KG1 (cell line): ENCODE data around the gene AMOTL1.

Experiments
- DNase-seq: peaks from one replicate; lab custom pipeline; 2025; lab: John Stamatoyannopoulos, UW

The AMOTL1 gene

GRCh38 chr11:94854770-94855633 lies 86.8 kb downstream of the AMOTL1 start:
- DNase-seq, result no peak

GRCh38 chr11:94855666-94856065 lies 87.5 kb downstream of the AMOTL1 start:
- no peak for DNase-seq

DNA sequence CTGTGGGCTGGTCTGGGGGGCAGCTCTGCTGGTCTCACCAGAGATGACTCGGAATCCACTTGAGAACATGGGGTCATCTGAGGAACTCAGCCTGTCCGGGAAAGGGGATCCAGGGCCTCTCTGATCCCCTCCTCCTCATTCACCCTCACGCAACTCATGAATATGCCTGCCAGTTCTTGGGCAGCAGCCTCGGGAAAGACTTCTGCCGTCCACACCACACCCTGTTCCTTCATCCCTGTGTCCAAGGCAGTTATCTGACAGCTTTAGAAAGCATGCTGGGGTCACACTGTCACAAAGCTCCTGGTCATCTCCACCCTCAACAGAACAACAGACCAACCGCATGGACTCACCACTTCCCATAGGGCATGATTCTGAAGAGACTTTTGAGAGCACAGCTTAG lies 88.3 kb downstream of the AMOTL1 start:
- no peak for DNase-seq

DNA sequence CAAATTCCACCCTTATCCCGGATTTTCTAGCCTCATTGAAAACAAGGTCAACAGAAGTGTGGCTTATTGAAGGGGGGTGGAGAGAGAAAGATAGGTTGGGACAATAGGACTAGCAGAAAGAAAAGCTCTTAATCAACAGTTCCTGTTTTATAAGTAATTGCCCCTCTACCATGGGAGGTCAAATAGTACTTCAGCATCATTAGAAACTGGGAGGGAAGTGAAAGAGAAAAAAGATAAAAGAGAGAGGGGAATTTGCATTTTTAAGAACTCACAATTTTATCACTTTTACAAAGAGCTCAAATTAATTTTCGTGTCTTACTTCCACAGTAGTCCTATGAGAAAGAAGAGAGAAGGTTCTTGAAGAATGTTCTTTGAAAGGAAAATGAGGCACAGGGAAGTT lies 89.2 kb downstream of the AMOTL1 start:
- no peak for DNase-seq

DNA sequence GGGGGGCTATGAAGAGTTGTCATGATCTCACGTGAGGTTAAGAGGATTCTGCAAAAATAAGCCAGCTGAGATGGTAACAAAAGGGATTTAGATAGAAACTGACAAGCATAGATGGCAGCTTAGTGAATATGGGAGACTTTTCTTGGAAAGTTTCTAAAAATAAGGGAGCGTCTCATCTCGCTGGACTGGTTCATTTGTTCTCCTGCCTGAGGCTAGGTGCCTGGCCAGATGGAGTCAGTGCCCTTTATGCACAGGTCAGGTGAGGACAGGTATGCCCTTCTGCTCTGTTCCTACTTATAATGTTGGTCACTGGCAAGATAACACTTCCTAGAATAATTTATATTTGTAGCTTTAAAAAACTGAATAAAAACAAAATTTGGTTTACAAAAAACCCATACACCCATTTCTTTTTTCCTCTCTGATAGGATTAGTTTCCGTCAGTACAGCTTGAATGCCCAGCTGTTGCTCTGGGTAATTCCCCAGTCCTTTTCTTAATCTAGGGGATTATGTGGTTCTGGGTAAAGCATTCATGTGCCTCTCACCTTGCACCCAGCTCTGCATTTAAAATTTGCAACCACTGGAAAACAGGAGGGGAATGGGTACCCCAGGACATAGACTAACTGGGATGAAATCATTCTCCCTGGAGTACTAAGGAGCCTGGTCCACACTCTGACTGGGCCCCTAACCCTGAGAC lies 90.0 kb downstream of the AMOTL1 start:
- no peak for DNase-seq

- DNase-seq, result no peak
Measured at GRCh38 chr11:94860333-94860732, 92.2 kb downstream of the AMOTL1 start.

DNA sequence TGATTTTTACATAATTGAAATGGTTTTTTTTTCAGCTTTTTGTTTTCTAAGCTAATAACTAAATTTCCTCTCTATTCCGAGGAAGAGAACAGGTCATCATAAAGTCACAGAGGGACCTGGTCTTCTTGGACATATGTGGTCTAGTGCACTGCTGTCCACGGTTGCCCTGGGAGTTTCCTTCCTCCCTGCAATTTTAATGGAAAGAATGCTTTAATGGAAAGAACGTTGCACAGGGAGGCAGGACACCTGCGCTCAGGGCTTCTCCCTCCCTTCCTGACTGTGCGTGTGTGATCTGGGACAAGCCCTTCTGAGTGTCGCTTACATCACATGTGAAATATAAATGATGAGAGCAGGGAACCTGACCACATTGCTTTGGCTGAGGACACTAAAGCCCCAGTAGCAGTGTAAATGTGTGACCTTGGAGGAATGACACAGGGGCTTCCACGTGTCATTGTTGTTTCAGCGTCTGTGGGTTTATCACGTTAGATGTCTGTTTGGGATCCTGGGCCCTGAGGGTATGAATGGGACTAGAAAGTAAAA lies 93.2 kb downstream of the AMOTL1 start:
- DNase-seq, result no peak

- DNase-seq, result no peak
Measured at GRCh38 chr11:94862926-94863880, 95.0 kb downstream of the AMOTL1 start.

- no peak for DNase-seq
Measured at GRCh38 chr11:94864506-94865045, 96.4 kb downstream of the AMOTL1 start.

GRCh38 chr11:94866231-94866822 lies 98.2 kb downstream of the AMOTL1 start:
- DNase-seq, result no peak

- DNase-seq, result no peak
Measured at GRCh38 chr11:94866936-94867795, 99.0 kb downstream of the AMOTL1 start.

GRCh38 chr11:94868468-94868867 lies 100.3 kb downstream of the AMOTL1 start:
- no peak for DNase-seq

DNA sequence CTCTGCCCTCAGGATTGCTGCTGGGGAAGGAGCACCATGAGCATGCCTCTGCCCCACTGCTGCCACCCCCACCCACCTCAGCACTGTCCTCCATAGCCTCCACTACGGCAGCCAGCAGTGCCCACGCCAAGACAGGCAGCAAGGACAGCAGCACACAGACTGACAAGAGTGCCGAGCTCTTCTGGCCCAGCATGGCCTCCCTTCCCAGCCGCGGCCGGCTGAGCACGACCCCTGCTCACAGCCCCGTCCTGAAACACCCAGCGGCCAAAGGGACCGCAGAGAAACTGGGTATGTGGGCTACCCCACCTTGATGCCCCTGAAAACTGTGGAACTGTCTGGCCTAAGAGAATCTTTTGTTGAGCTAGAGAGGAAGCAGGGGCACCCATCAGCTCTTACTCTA lies 101.0 kb downstream of the AMOTL1 start:
- DNase-seq, result no peak

DNA sequence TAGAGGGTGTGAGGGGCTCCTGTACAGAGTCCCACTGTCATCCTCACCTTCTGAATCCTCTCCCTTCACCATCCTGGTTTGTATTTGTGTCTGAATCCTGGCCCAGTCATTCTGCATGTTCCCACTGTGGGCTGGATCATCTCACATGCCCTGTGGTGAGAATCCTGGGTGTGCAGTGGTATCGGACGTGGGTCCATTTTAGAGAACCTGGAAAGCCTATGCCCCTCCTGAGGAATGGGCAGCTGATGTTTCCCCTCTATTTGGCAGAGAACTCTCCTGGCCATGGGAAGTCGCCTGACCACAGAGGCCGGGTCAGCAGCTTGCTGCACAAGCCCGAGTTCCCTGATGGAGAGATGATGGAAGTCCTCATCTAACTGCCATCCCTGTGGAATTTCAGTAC lies 102.3 kb downstream of the AMOTL1 start:
- DNase-seq, result no peak

DNA sequence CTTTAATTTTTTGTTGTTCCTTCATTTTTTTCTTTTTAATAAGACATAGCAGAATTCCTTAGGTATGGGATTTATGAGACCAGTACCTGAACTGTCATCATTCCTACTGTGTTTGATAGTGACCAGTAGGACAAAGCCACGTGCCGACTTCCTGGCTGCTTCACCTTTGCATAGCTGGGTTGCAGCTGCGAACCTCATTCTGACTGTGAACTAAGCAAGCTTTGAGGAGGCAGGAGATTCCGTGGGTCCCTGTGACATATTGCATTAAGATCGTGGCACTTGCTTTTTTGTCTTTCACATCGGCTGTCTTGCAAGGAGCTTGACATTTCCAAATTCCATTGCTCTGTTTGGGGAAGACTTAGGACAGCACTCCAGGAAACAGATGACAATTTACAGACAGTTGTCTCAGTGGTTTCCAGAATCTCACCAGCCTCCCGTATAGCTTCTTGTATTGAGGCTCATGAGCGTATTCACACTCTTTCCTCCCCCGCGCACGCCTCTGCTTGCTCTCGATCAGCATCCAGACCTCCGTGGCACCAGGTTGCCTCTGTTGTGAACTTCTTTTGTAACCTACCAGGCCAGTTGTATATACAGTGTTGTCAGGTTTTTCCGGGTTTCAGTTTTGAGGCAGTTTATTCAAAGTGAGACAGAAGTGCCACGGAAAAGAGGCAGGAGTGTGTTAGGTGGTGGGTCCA lies 103.5 kb downstream of the AMOTL1 start:
- DNase-seq, result no peak

DNA sequence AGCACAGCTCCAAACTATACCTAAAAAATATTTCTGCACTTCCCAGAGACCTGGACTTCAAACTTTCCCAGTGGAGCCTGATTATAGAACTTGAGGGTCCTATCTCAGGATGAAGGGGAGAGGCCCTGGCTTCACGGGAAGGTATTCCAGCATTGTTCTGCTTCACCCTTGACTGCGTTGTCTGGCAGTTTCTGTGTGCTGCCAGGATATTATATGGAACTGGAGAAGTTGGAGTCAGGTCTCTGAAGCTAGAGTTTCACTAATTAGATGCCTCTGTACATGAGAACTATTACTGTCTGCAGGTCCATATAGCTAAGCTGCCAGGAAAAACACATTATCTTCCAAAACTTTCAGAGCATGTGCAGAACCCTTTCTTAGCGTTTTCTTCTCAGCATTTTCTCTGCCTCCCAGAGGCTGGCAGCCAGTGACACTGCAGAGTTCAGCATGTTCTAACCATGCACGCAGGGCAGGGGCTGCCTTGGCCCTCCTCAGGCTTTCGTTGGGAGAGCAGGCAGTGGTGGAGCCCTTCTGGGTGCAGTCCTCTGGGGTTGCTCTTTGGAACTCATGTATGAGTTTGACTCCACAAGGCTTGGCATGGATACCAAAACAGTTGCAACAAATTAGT lies 105.9 kb downstream of the AMOTL1 start:
- DNase-seq, result no peak

- no peak for DNase-seq
Measured at GRCh38 chr11:94876222-94876621, 108.1 kb downstream of the AMOTL1 start.

DNA sequence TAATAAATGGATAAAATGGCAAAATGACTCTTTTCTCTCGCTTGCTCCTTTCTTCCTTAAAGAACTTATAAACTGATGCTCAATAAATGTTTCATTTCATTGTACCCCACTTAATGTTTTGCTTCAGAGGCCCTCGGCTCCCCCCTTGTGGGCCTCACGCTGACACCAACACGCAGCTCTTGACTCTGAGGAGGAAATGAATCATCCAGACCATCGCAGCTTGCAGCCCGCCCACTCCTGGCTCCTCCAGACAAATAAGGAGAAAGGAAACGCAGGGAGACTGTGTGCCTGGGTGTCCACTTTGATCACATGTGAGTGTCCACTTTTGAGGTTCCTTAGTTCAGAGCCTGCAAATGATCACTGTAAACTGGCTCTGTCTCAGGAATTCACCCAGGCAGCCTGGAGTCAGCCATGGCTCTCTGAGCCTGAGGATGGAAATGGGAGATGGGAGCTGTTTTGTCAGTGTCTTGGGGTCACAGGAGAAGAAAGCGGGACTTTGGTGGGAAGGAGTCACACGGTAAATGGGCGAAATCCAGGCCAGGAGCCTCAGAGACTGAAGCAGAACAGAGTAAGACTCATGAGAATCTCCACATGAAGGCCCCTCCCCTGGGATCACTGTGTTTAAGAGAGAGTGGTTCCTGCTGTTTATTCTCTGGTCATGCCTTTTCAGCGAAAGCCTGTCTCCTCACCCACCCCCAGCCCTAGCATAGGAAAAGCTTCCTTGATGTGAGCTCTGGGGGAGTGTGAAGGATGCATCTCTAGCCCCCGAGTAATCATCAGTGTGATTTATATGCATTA lies 108.7 kb downstream of the AMOTL1 start:
- DNase-seq, result peak; percentile 64
